SK-N-MC (cell line): ENCODE data around the gene SERPIND1.

Experiments
- EZH2 ChIP-seq: fragments of 200-600 bp; sonication (generic); IDR thresholded peaks from one replicate; pipeline ENCODE4 v1.6.1; 2017; ENCODE audit warnings: antibody characterized with exemption
- FOXP2 ChIP-seq: optimal IDR thresholded peaks from 2 replicates; pipeline ENCODE3; 2011; ENCODE audit warnings: mild to moderate bottlenecking, moderate library complexity; ENCODE audit not compliant: insufficient read depth; ENCODE audit errors: extremely low read length, control extremely low read depth
- POLR2AphosphoS5 ChIP-seq: IDR thresholded peaks from 2 replicates; pipeline ENCODE4 v1.6.1; 2012; ENCODE audit warnings: mild to moderate bottlenecking, low read depth, low read length, borderline replicate concordance

GRCh38 chr22:20816559-20816958 is 42.6 kb downstream of the SERPIND1 start:
- TF ChIP-seq POLR2AphosphoS5 (no peak), EZH2 (no peak), FOXP2 (no peak)
